ES-I3 (cell line): ENCODE data around the gene CDH23.

Experiments
- H3K36me3 ChIP-seq: 2 replicates; pipeline ENCODE4 v1.6.1; 2013; ENCODE audit warnings: mild to moderate bottlenecking, low read length, control low read depth, moderate library complexity; ENCODE audit not compliant: insufficient read depth
- H3K4me1 ChIP-seq: 2 replicates; pipeline ENCODE4 v1.6.1; 2013; ENCODE audit warnings: mild to moderate bottlenecking, control low read depth, low read length; ENCODE audit not compliant: insufficient read depth
- H3K9ac ChIP-seq: 2 replicates; pipeline ENCODE4 v1.6.1; 2013; ENCODE audit warnings: low read depth, mild to moderate bottlenecking, low read length, moderate library complexity
- H3K9me3 ChIP-seq: 2 replicates; pipeline ENCODE4 v1.6.1; 2013; ENCODE audit warnings: mild to moderate bottlenecking, low read length, moderate library complexity; ENCODE audit not compliant: control insufficient read depth, insufficient read depth

CDH23 gene

GRCh38 chr10:71392292-71392691 lies 4.4 kb upstream of the CDH23 start:
- Histone ChIP-seq H3K4me1 (peaks cover 8% of the 10 kb centered on the region), H3K9ac (no peak overlapping the region), H3K9me3 (no peaks in the 10 kb centered on the region)

DNA sequence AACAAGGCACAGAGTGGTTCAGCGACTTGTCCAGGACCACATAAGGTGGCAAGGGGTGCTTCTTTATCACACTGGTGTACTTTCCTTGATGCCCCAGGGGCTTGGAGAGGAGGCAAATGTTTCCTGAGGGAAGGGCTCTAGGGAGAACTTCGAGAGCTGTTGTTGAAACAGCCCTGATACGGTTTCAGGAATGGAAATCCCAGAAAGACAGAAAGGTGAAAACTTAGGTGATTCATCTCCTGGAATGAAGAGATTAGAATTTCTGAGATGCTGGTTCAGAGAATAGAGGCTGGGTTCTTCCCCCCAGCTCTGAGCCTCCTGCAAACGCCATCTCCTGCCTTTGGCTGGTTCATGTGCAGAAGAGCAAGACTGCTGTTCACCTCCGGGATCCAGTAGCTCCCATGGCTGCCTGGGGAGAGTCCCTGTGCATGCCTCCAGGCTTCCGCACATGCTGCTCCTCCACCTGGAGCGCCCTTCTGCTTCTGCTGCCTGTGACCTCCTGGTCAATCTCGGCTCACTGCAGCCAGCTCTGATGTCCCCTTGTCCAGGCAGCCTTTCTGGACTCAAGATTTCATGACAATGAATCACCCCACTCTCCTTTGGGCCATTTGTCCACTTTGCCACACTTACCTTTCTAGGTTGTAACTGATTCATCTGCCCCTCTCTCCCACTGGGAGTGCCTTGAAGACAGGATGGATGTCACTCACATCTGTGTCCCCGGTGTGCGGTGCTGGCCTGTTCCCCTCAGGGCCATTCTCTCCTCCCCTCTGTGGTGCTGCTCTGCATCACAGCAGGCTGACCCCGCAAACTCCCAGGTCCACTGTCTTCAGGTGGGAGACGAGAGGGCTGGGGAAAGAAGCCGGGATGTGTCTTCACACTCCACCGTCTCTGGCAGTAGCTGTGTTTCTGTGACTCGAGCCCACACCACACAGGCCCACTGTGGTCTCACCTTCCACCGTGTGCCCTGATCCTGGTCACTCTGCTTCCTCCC lies 3.6 kb upstream of the CDH23 start:
- Histone ChIP-seq H3K4me1 (peaks cover 8% of the 10 kb centered on the region), H3K9me3 (no peaks in the 10 kb centered on the region), H3K9ac (no peak overlapping the region), H3K36me3 (no peaks in the 10 kb centered on the region)

More at GRCh38 chr10:71392292-71392691, 4.4 kb upstream of the CDH23 start:
- no peaks in the 10 kb centered on the region for H3K36me3 ChIP-seq

DNA sequence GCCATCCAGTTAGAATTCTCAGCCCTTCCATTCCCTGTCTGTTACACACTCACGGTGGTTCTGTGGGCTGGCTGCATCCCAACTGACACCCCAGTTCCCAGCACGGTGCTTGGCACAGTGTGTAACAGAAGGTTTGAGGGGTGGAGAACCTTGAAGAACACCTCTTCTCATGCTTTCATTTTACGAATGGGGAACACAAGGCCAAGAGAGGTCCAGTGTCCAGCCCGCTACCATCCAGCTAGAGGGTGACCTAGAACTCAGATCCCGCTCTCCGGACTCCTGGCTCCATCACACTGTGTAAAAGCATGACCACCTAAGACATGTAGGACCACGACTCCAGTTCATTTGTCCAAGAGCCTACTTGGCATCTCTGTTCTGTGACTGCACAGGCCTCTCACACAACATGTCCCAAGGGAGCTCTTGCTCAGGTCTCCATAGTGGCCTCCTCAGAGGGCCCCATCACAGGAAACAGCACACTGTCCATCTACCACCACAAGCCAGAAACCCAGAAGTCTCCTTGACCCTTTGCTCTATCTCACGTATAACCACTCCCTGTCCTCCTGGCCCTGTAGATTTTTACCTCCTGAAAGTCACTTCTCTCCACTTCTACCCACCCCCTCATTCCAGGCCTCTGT lies 2.8 kb upstream of the CDH23 start:
- no peak overlapping the region for H3K9ac ChIP-seq
- no peaks in the 10 kb centered on the region for H3K9me3 ChIP-seq
- no peaks in the 10 kb centered on the region for H3K36me3 ChIP-seq
- peaks cover 15% of the 10 kb centered on the region for H3K4me1 ChIP-seq

- no peaks in the 10 kb centered on the region for H3K36me3 ChIP-seq
- H3K4me1 ChIP-seq, result peaks cover 19% of the 10 kb centered on the region
- H3K9me3 ChIP-seq, result no peaks in the 10 kb centered on the region
- H3K9ac ChIP-seq, result no peak overlapping the region
Measured at GRCh38 chr10:71394926-71395562, 1.7 kb upstream of the CDH23 start.

- H3K4me1 ChIP-seq, result peaks cover 17% of the 10 kb centered on the region
- H3K9ac ChIP-seq, result no peak overlapping the region
- no peaks in the 10 kb centered on the region for H3K9me3 ChIP-seq
- H3K36me3 ChIP-seq, result no peaks in the 10 kb centered on the region
Measured at GRCh38 chr10:71395621-71396020, 1.1 kb upstream of the CDH23 start.

DNA sequence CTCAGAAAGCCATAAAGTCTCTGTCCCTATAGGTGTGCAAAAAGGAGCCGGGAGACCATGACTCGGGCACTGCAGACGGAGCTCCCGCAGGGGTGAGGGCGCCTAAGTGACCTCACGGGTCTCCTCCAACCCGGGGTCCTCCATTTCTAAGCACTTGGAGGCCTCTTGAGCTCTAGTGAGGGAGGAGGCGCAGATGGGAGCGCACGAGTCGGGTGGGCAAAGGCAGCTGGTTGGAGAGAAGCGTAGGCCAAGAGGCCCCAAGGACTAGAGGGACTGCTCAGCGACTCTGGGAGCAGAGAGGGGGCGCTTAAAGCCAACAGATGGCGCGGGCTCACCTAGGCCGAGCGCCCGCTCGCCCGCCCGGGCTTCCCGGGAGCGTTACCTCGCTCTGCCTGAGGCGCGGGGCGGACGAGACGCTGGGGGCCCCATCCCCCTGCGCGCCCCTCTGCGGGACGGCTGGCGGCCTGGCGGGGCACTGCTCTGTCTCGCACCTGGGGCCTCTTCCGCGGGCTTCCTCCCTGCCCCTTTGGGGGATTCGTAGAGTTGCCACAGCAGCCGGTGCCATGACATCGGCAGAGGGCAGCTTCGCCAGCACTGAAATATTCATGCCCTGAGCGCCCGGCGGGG lies 523 bp upstream of the CDH23 start:
- Histone ChIP-seq H3K9ac (peak overlapping the region; percentile 60), H3K9me3 (no peaks in the 10 kb centered on the region), H3K4me1 (peaks cover 12% of the 10 kb centered on the region), H3K36me3 (no peaks in the 10 kb centered on the region)

DNA sequence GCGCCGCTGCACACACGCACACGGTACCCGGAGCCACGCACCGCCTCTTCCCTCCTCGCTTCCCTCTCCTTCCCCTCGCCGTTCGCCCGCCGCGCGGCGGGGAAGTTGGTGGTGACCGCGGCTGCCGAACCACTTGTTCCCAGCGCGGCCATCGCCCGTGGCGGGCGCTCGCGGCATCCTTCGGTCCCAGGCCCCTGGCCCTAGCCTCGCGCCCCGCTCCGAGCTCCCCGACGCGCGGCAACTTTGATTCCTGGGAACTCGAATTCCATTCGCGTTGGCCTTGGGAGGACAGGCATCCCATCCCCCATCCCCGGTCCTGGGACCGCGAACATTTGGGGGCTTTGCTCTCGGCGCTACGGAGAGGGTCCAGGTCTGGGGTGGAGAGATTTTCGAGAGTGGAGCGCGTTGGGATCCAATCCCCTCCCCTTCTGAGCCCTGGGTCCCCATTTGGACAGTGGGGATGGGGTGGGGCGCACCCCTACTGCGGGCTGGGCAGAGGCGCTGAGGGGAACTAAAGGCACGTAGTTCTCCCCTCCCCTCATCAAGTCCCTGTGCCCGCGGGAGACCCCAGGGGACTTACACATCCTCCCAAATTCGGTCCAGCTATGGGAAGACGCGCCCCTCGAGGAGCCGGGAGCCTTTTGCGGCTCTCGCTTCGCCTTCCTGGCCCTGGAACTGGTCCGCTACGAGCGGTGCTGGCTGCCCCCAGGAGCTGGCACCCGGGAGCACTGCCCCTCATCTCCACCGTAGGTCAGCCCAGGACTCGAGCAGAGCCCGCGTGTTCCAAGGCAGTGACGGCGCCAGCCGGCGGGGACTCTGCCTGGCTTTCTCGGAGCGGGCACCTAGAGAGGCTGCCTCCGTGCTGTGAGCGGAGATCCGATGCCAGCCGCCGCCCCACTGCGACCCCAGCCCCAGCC lies 834 bp downstream of the CDH23 start:
- no peaks in the 10 kb centered on the region for H3K36me3 ChIP-seq
- H3K9ac ChIP-seq, result peak overlapping the region; percentile 55; the same call in 1 of the 2 replicates
- peaks cover 11% of the 10 kb centered on the region; the same call in 1 of the 2 replicates for H3K4me1 ChIP-seq
- no peaks in the 10 kb centered on the region for H3K9me3 ChIP-seq

- Histone ChIP-seq H3K4me1 (peaks cover 11% of the 10 kb centered on the region; the same call in 1 of the 2 replicates), H3K36me3 (no peaks in the 10 kb centered on the region), H3K9ac (no peak overlapping the region)
Measured at GRCh38 chr10:71398976-71399375, 2.3 kb downstream of the CDH23 start.

DNA sequence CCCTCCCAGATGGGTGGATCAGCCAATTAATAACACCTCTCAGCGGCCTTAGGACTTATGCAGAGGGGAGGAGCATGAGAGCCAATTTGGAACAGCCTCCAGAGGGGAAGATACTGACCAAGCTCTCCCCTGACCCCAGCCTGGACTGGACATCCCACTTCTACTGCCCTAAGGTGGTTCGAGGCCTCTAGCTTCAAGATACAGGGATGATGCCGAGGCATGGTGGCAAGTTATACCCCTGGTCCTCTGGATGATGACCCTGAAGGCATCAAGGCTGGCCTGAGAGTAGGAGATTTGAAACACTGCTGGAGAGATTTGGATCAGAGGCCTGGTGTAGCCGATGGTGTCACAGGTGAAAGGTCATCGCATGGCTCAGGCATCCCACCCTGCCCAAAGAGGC lies 3.2 kb downstream of the CDH23 start:
- H3K9ac ChIP-seq, result no peak overlapping the region
- H3K9me3 ChIP-seq, result no peaks in the 10 kb centered on the region
- H3K4me1 ChIP-seq, result peaks cover 11% of the 10 kb centered on the region; the same call in 1 of the 2 replicates

More at GRCh38 chr10:71398976-71399375, 2.3 kb downstream of the CDH23 start:
- H3K9me3 ChIP-seq, result no peaks in the 10 kb centered on the region

GRCh38 chr10:71401056-71401455 lies 4.3 kb downstream of the CDH23 start:
- Histone ChIP-seq H3K9me3 (no peaks in the 10 kb centered on the region), H3K36me3 (no peaks in the 10 kb centered on the region), H3K4me1 (peaks cover 11% of the 10 kb centered on the region; the same call in 1 of the 2 replicates), H3K9ac (no peak overlapping the region)

More for the DNA sequence above, 3.2 kb downstream of the CDH23 start:
- H3K36me3 ChIP-seq, result no peaks in the 10 kb centered on the region

DNA sequence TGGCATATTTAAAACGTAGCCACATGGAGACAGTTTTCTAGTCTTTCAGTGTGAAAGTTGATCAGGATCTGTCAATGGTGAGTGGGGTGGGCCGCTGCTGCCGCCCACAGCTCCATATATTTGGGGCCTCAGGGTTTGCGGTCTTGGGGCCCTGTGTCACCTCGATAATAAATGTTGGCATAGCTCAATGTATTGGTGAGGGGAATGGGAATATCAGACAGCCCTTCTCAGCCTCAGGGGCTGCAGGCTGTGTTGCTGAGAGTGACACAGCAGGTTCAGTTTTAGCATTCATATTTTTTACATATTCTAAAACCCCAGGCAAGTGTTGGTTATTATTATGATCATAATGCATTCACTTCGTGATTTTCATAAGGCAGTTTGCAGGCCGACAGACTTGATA lies 5.3 kb downstream of the CDH23 start:
- Histone ChIP-seq H3K4me1 (peaks cover 11% of the 10 kb centered on the region; the same call in 1 of the 2 replicates), H3K9ac (no peak overlapping the region), H3K36me3 (no peaks in the 10 kb centered on the region), H3K9me3 (no peaks in the 10 kb centered on the region)

DNA sequence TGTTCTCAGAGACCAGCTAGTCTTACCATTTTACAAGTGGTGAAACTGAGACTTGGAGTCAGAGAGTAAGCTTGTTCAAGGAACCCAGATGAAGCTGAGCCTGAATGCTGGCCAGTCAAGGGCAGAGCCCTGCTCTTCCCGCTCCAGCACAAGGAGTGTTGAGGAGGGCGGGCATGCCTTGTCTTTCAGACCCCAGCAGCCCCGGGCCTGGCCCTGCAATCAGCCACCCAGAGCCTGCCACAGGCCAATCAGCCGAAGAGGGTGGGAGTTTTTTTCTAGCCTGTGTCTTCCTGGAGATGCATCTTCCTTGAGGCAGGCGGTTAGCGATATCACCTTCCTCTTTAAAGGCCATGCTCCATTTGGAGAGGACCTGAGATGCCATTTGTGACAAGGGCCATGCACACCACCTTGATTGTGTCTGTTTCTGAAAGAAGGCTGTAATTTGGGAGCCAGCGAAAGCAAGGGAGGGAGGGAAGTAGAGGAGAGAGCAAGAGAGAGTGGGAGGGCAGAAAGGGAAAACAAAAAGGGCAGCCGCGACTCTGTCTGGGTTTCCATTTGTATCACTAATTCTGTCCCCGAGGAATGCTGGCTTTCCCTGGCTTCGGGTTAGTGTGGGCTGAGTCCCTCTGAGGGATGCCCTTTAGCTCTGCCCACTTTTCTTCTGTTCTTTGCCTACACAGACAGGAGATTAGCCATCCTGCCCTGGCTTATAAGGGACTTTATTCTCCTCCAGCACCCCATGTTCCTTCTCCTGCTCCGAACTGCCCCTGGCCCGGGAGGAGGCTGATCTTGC lies 8.0 kb downstream of the CDH23 start:
- Histone ChIP-seq H3K9me3 (no peaks in the 10 kb centered on the region), H3K36me3 (no peaks in the 10 kb centered on the region), H3K9ac (no peak overlapping the region), H3K4me1 (0 out of 2 replicates have a peak, but pooled peaks cover 5% of the 10 kb centered on the region)
